ENCODE data around the gene BRME1. TPM values are rescaled to one million over a fixed set of nuclear protein-coding genes. Genes with fewer than 3 reads are reported as not detected.

Gene BRME1
- total and polyA plus RNA-seq, 7 experiments from 2014 or later: 0.56 to 13.7 (median 2.6) TPM

DNA sequence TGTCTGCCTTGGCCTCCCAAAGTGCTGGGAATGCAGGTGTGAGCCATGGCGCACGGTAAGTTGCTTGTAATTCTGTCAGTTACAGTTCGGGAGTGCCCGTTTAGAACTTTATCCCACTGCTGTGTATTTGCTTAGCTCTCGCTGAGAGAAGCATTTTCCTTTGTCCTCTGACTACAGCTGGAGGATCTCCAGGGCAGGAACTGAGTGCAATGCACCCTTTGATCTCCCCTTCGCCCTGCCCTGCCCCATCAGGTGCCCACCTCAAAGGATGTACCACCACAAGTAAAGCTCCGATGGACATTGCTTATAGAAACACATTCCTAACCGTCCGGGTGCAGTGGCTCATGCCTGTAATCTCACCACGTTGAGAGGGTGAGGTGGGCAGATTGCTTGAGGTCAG is 6.5 kb downstream of the BRME1 start:
- no peak overlapping the region for H3K4me3 ChIP-seq (ENCODE audit: low read length)
- Mint-ChIP-seq H3K4me1 (peaks cover 0 to 13% (median 0%) of the 10 kb centered on the region in 7 donors), H3K9me3 (no peaks in the 10 kb centered on the region), H3K27ac (peak overlapping the region in 1 of 9 donors; percentile 13), H3K27me3 (no peaks in the 10 kb centered on the region), H3K4me3 (no peak overlapping the region), H3K36me3 (no peaks in the 10 kb centered on the region)
- ATAC-seq (no peak), DNase-seq (no peak)
- ChIA-PET POLR2A (no interaction called here), CTCF (interaction anchor here (1.1 kb wide), 1 partner anchor 135 kb away, joined by 4 read pairs; no protein-coding TSS in a partner anchor)
- no peaks in the 10 kb centered on the region for H3K9me3 ChIP-seq (ENCODE audit: control insufficient read depth in 2 of 3, low read length in 3 of 3)
- no peaks in the 10 kb centered on the region for H3K27me3 ChIP-seq (ENCODE audit: control insufficient read depth in 2 of 2, insufficient read depth in 2 of 2, low read length in 2 of 2)
- intact Hi-C loops (cut with micrococcal nuclease): no loop called here
- H3K36me3 ChIP-seq (ENCODE audit: control insufficient read depth in 2 of 3, insufficient read depth in 3 of 3, low read length in 3 of 3): no peaks in the 10 kb centered on the region
- H3K4me1 ChIP-seq (ENCODE audit: control insufficient read depth in 2 of 2, insufficient read depth in 2 of 2, low read length in 2 of 2): no peaks in the 10 kb centered on the region
- no peak overlapping the region for H3K27ac ChIP-seq (ENCODE audit: low read depth, low read length)

GRCh38 chr19:13896227-13896626 is 9.7 kb downstream of the BRME1 start:
- intact Hi-C loops (cut with micrococcal nuclease): no loop called here
- H3K27me3 Mint-ChIP-seq: no peaks in the 10 kb centered on the region

GRCh38 chr19:13894552-13894951 is 11.4 kb downstream of the BRME1 start:
- ChIA-PET CTCF (interaction anchor here (0.7 kb wide), 1 partner anchor 179 kb away, joined by 6 read pairs; no protein-coding TSS in a partner anchor), POLR2A (interaction anchor here (0.5 to 0.7 kb wide), 2 partner anchors 28 to 155 kb away, joined by 3 read pairs; no protein-coding TSS in a partner anchor)
- Histone ChIP-seq H3K27ac (ENCODE audit: low read depth, low read length) (no peak overlapping the region), H3K36me3 (ENCODE audit: control insufficient read depth in 2 of 3, insufficient read depth in 3 of 3, low read length in 3 of 3) (no peaks in the 10 kb centered on the region), H3K9me3 (ENCODE audit: control insufficient read depth in 2 of 3, low read length in 3 of 3) (no peaks in the 10 kb centered on the region), H3K4me3 (ENCODE audit: low read length) (no peak overlapping the region), H3K4me1 (ENCODE audit: control insufficient read depth in 2 of 2, insufficient read depth in 2 of 2, low read length in 2 of 2) (no peaks in the 10 kb centered on the region), H3K27me3 (ENCODE audit: control insufficient read depth in 2 of 2, insufficient read depth in 2 of 2, low read length in 2 of 2) (no peaks in the 10 kb centered on the region)
- no peak for DNase-seq
- ATAC-seq: no peak
- intact Hi-C loops (cut with micrococcal nuclease): no loop called here
- H3K4me1 Mint-ChIP-seq: no peaks in the 10 kb centered on the region
- H3K27me3 Mint-ChIP-seq: no peaks in the 10 kb centered on the region
- H3K4me3 Mint-ChIP-seq: no peak overlapping the region
- no peak overlapping the region for H3K27ac Mint-ChIP-seq
- H3K36me3 Mint-ChIP-seq: peaks cover 0 to 2% (median 0%) of the 10 kb centered on the region in 5 donors
- no peaks in the 10 kb centered on the region for H3K9me3 Mint-ChIP-seq

More at GRCh38 chr19:13896227-13896626, 9.7 kb downstream of the BRME1 start:
- no peaks in the 10 kb centered on the region for H3K4me1 ChIP-seq (ENCODE audit: control insufficient read depth in 2 of 2, insufficient read depth in 2 of 2, low read length in 2 of 2)
- POLR2A ChIA-PET: interaction anchor here (0.6 kb wide), 1 partner anchor 153 kb away, joined by 5 read pairs; no protein-coding TSS in a partner anchor
- Mint-ChIP-seq H3K9me3 (no peaks in the 10 kb centered on the region), H3K36me3 (peaks cover 0 to 2% (median 0%) of the 10 kb centered on the region in 5 donors), H3K27ac (no peak overlapping the region), H3K4me3 (no peak overlapping the region), H3K4me1 (no peaks in the 10 kb centered on the region)
- DNase-seq: no peak
- no peak overlapping the region for H3K4me3 ChIP-seq (ENCODE audit: low read length)
- no peak for ATAC-seq
- no peaks in the 10 kb centered on the region for H3K27me3 ChIP-seq (ENCODE audit: control insufficient read depth in 2 of 2, insufficient read depth in 2 of 2, low read length in 2 of 2)
- H3K9me3 ChIP-seq (ENCODE audit: control insufficient read depth in 2 of 3, low read length in 3 of 3): no peaks in the 10 kb centered on the region
- CTCF ChIA-PET: no interaction called here
- no peak overlapping the region for H3K27ac ChIP-seq (ENCODE audit: low read depth, low read length)
- no peaks in the 10 kb centered on the region for H3K36me3 ChIP-seq (ENCODE audit: control insufficient read depth in 2 of 3, insufficient read depth in 3 of 3, low read length in 3 of 3)

- H3K4me3 Mint-ChIP-seq: no peak overlapping the region
- H3K27ac Mint-ChIP-seq: no peak overlapping the region
- ATAC-seq: no peak
- H3K36me3 Mint-ChIP-seq: peaks cover 0 to 2% (median 0%) of the 10 kb centered on the region in 5 donors
- Histone ChIP-seq H3K27ac (ENCODE audit: low read depth, low read length) (no peak overlapping the region), H3K27me3 (ENCODE audit: control insufficient read depth in 2 of 2, insufficient read depth in 2 of 2, low read length in 2 of 2) (no peaks in the 10 kb centered on the region), H3K4me3 (ENCODE audit: low read length) (no peak overlapping the region), H3K36me3 (ENCODE audit: control insufficient read depth in 2 of 3, insufficient read depth in 3 of 3, low read length in 3 of 3) (no peaks in the 10 kb centered on the region), H3K9me3 (ENCODE audit: control insufficient read depth in 2 of 3, low read length in 3 of 3) (no peaks in the 10 kb centered on the region), H3K4me1 (ENCODE audit: control insufficient read depth in 2 of 2, insufficient read depth in 2 of 2, low read length in 2 of 2) (peaks cover 0 to 4% of the 10 kb centered on the region in 2 donors)
- no peaks in the 10 kb centered on the region for H3K4me1 Mint-ChIP-seq
- intact Hi-C loops (cut with micrococcal nuclease): no loop called here
- POLR2A ChIA-PET: no interaction called here
- no peak for DNase-seq
- no peaks in the 10 kb centered on the region for H3K27me3 Mint-ChIP-seq
- CTCF ChIA-PET: interaction anchor here (0.5 kb wide), 1 partner anchor 929 kb away, joined by 3 read pairs; no protein-coding TSS in a partner anchor
- no peaks in the 10 kb centered on the region for H3K9me3 Mint-ChIP-seq
These were observed 13.0 kb downstream of the BRME1 start for GRCh38 chr19:13892870-13893269.

- H3K27ac ChIP-seq (ENCODE audit: low read depth, low read length): no peak overlapping the region
- H3K27me3 Mint-ChIP-seq: no peaks in the 10 kb centered on the region
- H3K36me3 Mint-ChIP-seq: peaks cover 0 to 2% (median 0%) of the 10 kb centered on the region in 5 donors
- no peaks in the 10 kb centered on the region for H3K9me3 Mint-ChIP-seq
- intact Hi-C loops (cut with micrococcal nuclease): no loop called here
- H3K4me3 ChIP-seq (ENCODE audit: low read length): no peak overlapping the region
- H3K36me3 ChIP-seq (ENCODE audit: control insufficient read depth in 2 of 3, insufficient read depth in 3 of 3, low read length in 3 of 3): no peaks in the 10 kb centered on the region
- no peak overlapping the region for H3K27ac Mint-ChIP-seq
- ChIA-PET CTCF (no interaction called here), POLR2A (no interaction called here)
- DNase-seq: no peak
- H3K4me1 ChIP-seq (ENCODE audit: control insufficient read depth in 2 of 2, insufficient read depth in 2 of 2, low read length in 2 of 2): peaks cover 0 to 22% of the 10 kb centered on the region in 2 donors
- H3K27me3 ChIP-seq (ENCODE audit: control insufficient read depth in 2 of 2, insufficient read depth in 2 of 2, low read length in 2 of 2): no peaks in the 10 kb centered on the region
- H3K9me3 ChIP-seq (ENCODE audit: control insufficient read depth in 2 of 3, low read length in 3 of 3): no peaks in the 10 kb centered on the region
- peaks cover 0 to 3% (median 0%) of the 10 kb centered on the region in 7 donors for H3K4me1 Mint-ChIP-seq
- no peak overlapping the region for H3K4me3 Mint-ChIP-seq
- ATAC-seq: no peak
These were observed 15.8 kb downstream of the BRME1 start for GRCh38 chr19:13890136-13890535.

- intact Hi-C loops (cut with micrococcal nuclease): loop anchor here in 1 of 2 donors (10.0 kb wide), 1 partner anchor 597 kb away; no protein-coding TSS in a partner anchor
- ChIA-PET POLR2A (interaction anchor here (0.7 kb wide), 1 partner anchor 118 kb away, joined by 4 read pairs; no protein-coding TSS in a partner anchor), CTCF (interaction anchor here (1.2 kb wide), 1 partner anchor 36 kb away, joined by 4 read pairs; no protein-coding TSS in a partner anchor)
- no peak overlapping the region for H3K4me3 ChIP-seq (ENCODE audit: low read length)
- H3K4me1 Mint-ChIP-seq: peaks cover 5 to 12% (median 7%) of the 10 kb centered on the region in 7 donors
- no peaks in the 10 kb centered on the region for H3K27me3 ChIP-seq (ENCODE audit: control insufficient read depth in 2 of 2, insufficient read depth in 2 of 2, low read length in 2 of 2)
- no peaks in the 10 kb centered on the region for H3K36me3 Mint-ChIP-seq
- DNase-seq (no peak), ATAC-seq (no peak)
- no peaks in the 10 kb centered on the region for H3K36me3 ChIP-seq (ENCODE audit: control insufficient read depth in 2 of 3, insufficient read depth in 3 of 3, low read length in 3 of 3)
- peaks cover 2 to 27% of the 10 kb centered on the region in 2 donors for H3K4me1 ChIP-seq (ENCODE audit: control insufficient read depth in 2 of 2, insufficient read depth in 2 of 2, low read length in 2 of 2)
- H3K9me3 Mint-ChIP-seq: peaks cover 0 to 2% (median 0%) of the 10 kb centered on the region in 11 donors
- no peak overlapping the region for H3K27ac ChIP-seq (ENCODE audit: low read depth, low read length)
- H3K4me3 Mint-ChIP-seq: no peak overlapping the region
- no peaks in the 10 kb centered on the region for H3K27me3 Mint-ChIP-seq
- no peaks in the 10 kb centered on the region for H3K9me3 ChIP-seq (ENCODE audit: control insufficient read depth in 2 of 3, low read length in 3 of 3)
- no peak overlapping the region for H3K27ac Mint-ChIP-seq
These were observed 17.6 kb downstream of the BRME1 start for GRCh38 chr19:13888281-13888680.

- Histone ChIP-seq H3K36me3 (ENCODE audit: control insufficient read depth in 2 of 3, insufficient read depth in 3 of 3, low read length in 3 of 3) (no peaks in the 10 kb centered on the region), H3K4me3 (ENCODE audit: low read length) (no peak overlapping the region), H3K27me3 (ENCODE audit: control insufficient read depth in 2 of 2, insufficient read depth in 2 of 2, low read length in 2 of 2) (no peaks in the 10 kb centered on the region), H3K27ac (ENCODE audit: low read depth, low read length) (no peak overlapping the region), H3K4me1 (ENCODE audit: control insufficient read depth in 2 of 2, insufficient read depth in 2 of 2, low read length in 2 of 2) (peaks cover 10 to 34% of the 10 kb centered on the region in 2 donors), H3K9me3 (ENCODE audit: control insufficient read depth in 2 of 3, low read length in 3 of 3) (no peaks in the 10 kb centered on the region)
- ChIA-PET POLR2A (no interaction called here), CTCF (interaction anchor here (0.6 kb wide), 2 partner anchors 104 to 246 kb away, joined by 3 to 4 read pairs; no protein-coding TSS in a partner anchor)
- Mint-ChIP-seq H3K4me1 (peaks cover 6 to 20% (median 12%) of the 10 kb centered on the region in 7 donors), H3K9me3 (peaks cover 0 to 2% (median 0%) of the 10 kb centered on the region in 11 donors), H3K36me3 (no peaks in the 10 kb centered on the region), H3K27ac (no peak overlapping the region), H3K4me3 (no peak overlapping the region), H3K27me3 (no peaks in the 10 kb centered on the region)
- DNase-seq: no peak
- intact Hi-C loops (cut with micrococcal nuclease): loop anchor here in 1 of 2 donors (10.0 kb wide), 1 partner anchor 597 kb away; no protein-coding TSS in a partner anchor
- ATAC-seq: peak; percentile 34
These were observed 18.4 kb downstream of the BRME1 start for GRCh38 chr19:13887517-13887916.

Measured in naive thymus-derived CD4-positive, alpha-beta T cell (primary cell).